Measurements from ENCODE around the gene LMAN1L.

GRCh38 chr15:74865316-74865715, 52.7 kb downstream of the LMAN1L start:
- TF ChIP-seq EZH2 (IDR thresholded peaks at IDR 0.05; ENCODE audit: borderline replicate concordance) (no peak), CTCF (IDR thresholded peaks at IDR 0.05; ENCODE audit: poor library complexity) (no peak)
